HG03064 (cell line): ENCODE results near the gene ZNF382.
"Not testable (repeated sequence)": the region's sequence is repeated elsewhere in the genome, so short reads cannot be mapped to it uniquely, and the experiment has no call there.

ENCODE experiments used
- ATAC-seq: cut with Tn5 transposase; IDR thresholded peaks from one replicate; pipeline ENCODE4 v1.9.1; 2021; ENCODE audit warnings: low read depth; ENCODE audit not compliant: unreplicated experiment

Gene ZNF382

GRCh38 chr19:36605101-36605876 is at the start of gene ZNF382:
ZNF382 (plus strand) TSS chr19:36605313; CDS start chr19:36609915, 4,602 bp downstream.
- ATAC-seq: peak; percentile 49

- no peak for ATAC-seq
Observed at GRCh38 chr19:36564391-36564790, 40.7 kb upstream of the ZNF382 start.

GRCh38 chr19:36572593-36573019 is 32.5 kb upstream of the ZNF382 start:
- no peak for ATAC-seq

- peak; percentile 80 for ATAC-seq
Observed at GRCh38 chr19:36573020-36573894, 31.9 kb upstream of the ZNF382 start, which contains the start of gene ZNF529. ZNF529 (minus strand) TSS chr19:36573292; CDS start chr19:36572346, 946 bp downstream.

- ATAC-seq: no peak
Observed at GRCh38 chr19:36573895-36574720, 31.0 kb upstream of the ZNF382 start.

GRCh38 chr19:36574741-36575140 is 30.4 kb upstream of the ZNF382 start:
- no peak for ATAC-seq

GRCh38 chr19:36577271-36577996 is 27.7 kb upstream of the ZNF382 start:
- no peak for ATAC-seq

GRCh38 chr19:36579255-36579654 is 25.9 kb upstream of the ZNF382 start:
- ATAC-seq: no peak

GRCh38 chr19:36602681-36603080 is 2.4 kb upstream of the ZNF382 start:
- not testable (repeated sequence) for ATAC-seq

- ATAC-seq: peak; percentile 64
Observed at GRCh38 chr19:36604656-36605100, 435 bp upstream of the ZNF382 start.

GRCh38 chr19:36605877-36606478 is 865 bp downstream of the ZNF382 start:
- ATAC-seq: no peak

- no peak for ATAC-seq
Observed at GRCh38 chr19:36627057-36627456, 21.9 kb downstream of the ZNF382 start.

GRCh38 chr19:36635342-36635741 is 30.2 kb downstream of the ZNF382 start:
- no peak for ATAC-seq

- ATAC-seq: no peak
Observed at GRCh38 chr19:36638862-36639510, 33.9 kb downstream of the ZNF382 start.

- ATAC-seq: no peak
Observed at GRCh38 chr19:36646746-36647145, 41.6 kb downstream of the ZNF382 start.

GRCh38 chr19:36652958-36653357 is 47.8 kb downstream of the ZNF382 start:
- no peak for ATAC-seq

GRCh38 chr19:36665832-36666231 is 60.7 kb downstream of the ZNF382 start:
- no peak for ATAC-seq

- ATAC-seq: no peak
Observed at GRCh38 chr19:36668646-36669045, 63.5 kb downstream of the ZNF382 start.

GRCh38 chr19:36672368-36672767 is 67.3 kb downstream of the ZNF382 start:
- ATAC-seq: no peak
